VCaP (cell line): ENCODE measurements around the gene PMM1.
A peak's percentile ranks its signal among the peaks of the same experiment; 100 is the strongest.

ENCODE experiments used
- H3K27ac ChIP-seq: fragments of 450-650 bp; 2 replicates; pipeline ENCODE4 v1.5.1; 2017
- TF ChIP-seq, protein P1 (sequence below): fragments of 450-650 bp; conservative IDR thresholded peaks from 2 replicates; pipeline ENCODE4 v1.5.1; 2017; ENCODE audit warnings: mild to moderate bottlenecking, moderate library complexity

The PMM1 gene

DNA sequence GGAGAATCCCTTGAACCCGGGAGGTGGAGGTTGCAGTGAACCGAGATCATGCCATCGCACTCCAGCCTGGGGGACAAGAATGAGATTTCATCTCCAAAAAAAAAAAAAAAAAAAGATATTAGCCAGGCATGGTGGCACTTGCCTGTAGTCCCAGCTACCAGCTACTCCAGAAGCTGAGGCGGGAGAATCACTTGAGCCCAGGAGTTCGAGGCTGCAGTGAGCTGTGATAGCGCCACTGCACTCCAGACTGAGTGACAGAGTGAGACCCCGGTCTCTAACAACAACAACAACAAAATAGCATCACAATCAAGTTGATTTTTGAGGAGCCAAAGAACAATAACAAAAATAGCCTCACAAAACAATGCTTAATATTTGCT lies 2.3 kb downstream of the PMM1 start:
- TF ChIP-seq, protein P1, sequence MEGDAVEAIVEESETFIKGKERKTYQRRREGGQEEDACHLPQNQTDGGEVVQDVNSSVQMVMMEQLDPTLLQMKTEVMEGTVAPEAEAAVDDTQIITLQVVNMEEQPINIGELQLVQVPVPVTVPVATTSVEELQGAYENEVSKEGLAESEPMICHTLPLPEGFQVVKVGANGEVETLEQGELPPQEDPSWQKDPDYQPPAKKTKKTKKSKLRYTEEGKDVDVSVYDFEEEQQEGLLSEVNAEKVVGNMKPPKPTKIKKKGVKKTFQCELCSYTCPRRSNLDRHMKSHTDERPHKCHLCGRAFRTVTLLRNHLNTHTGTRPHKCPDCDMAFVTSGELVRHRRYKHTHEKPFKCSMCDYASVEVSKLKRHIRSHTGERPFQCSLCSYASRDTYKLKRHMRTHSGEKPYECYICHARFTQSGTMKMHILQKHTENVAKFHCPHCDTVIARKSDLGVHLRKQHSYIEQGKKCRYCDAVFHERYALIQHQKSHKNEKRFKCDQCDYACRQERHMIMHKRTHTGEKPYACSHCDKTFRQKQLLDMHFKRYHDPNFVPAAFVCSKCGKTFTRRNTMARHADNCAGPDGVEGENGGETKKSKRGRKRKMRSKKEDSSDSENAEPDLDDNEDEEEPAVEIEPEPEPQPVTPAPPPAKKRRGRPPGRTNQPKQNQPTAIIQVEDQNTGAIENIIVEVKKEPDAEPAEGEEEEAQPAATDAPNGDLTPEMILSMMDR = no peak
- H3K27ac ChIP-seq = peak overlapping the region; percentile 88

DNA sequence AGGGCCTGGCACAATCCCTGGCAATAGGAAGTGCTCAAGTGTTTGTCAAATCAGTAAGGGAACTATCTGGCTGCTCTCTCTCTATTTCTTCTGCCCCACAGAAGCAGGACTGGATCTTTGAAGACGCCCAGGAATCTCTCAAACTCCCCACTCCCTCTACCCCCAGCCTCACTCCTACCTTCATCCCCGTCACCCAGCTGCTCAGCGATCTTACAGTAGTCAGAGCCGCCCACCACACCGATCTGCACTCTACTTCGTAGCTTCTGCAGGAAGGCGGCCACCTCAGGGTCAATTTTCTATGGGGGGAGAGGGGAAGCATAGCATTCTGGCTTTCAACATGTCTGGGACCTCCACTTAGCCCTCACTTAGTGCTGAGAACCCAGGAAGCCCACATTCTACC lies 3.7 kb downstream of the PMM1 start:
- peak overlapping the region; percentile 16; the same call in 1 of the 2 replicates for H3K27ac ChIP-seq

DNA sequence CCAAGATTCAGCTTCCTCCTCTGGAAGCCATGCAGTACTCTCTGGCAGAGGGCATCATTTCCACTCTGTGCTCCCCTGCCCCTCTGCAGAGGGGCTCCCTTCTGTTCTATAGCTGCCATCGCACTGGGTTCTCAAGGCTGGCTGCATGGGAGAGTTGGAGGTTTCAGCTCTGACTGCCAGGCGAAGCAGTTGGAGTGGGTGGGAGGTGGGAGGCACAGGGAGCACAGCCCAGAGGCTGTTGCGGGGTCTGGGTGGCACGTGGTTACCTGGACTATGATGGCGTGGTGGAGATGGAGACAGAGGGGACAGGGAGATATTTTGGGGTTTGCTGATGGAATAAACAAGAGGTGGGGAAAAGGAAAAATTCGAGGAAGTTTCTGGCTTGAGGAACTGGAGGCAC lies 4.8 kb downstream of the PMM1 start:
- TF ChIP-seq, protein P1 = no peak

More for the DNA sequence above, 3.7 kb downstream of the PMM1 start:
- TF ChIP-seq, protein P1 = no peak

DNA sequence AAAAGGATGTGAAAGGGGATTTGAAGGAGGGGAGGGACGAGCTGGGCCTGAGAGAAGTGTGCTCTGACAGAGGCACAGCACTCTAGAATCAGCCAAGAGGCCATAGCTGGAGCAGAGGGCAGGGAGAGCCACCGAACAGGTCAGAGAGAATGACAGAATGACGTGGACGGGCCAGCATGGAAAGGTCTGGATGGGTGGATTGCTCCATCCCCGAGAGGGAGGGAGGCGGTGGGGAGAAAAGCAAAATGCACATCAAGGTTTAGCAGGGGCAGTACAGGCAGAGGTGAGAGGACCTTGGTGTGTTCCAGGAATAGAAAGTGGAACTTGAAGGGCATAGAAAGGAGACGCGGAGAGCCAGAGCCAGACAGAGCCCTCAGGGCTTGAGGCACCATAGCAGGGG lies 6.9 kb downstream of the PMM1 start:
- TF ChIP-seq, protein P1 = no peak
- H3K27ac ChIP-seq = no peak overlapping the region

More for the DNA sequence above, 4.8 kb downstream of the PMM1 start:
- no peak overlapping the region for H3K27ac ChIP-seq

GRCh38 chr22:41579997-41580355 lies 9.7 kb downstream of the PMM1 start:
- H3K27ac ChIP-seq = no peak overlapping the region
- TF ChIP-seq, protein P1 = no peak

DNA sequence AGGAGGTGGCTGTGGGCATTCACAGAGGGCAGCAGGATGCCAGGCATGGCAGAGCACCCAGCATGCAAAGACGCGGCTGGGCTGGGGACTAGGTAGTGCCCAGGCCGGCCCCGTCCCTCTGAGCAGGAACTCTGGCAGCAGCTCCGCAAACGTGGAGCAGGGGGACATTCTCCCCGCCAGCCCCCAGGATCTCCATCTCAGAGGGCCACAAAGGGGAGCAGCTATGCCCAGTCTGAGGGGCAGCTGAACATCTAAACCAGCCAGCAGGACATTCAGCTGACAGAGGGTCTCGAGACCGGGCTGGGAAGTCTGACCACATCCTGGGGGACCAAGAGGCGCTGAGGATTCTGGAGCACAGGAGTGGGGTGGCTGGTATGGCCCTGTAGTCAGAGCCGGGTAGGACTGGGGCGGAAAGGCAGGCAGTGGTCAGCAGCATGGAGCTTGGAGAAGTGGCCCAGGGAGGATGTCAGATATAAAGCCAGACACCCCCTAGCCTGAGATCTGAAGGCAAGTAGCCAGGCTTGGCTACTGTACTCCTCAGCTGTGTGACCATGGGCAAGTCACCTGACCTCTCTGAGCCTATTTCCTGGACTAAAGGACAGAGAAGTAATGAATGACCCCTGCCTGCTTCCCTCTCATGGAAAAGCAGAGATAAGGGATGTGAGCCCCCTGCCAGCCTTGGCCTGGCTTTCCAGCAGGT lies 10.2 kb downstream of the PMM1 start:
- TF ChIP-seq, protein P1 = no peak
- no peak overlapping the region for H3K27ac ChIP-seq

DNA sequence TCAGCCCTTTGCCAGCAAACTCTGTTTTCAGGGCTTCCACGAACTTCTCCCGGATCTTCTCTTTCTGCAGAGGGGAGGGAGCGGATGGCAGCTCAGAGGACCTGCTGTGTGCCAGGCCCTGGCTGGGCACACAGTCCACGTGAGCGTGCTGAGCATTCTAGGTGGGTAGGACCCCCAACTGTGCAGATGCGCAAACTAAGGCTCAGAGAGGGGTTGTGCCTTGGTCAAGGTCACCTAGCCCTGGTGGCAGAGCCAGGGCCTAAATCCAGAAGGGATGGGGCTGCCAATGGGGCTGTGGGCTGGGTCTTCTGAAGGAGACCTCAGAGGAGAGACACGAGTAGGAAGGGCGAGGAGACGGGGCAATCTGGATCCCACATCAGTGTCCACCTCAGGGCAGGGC lies 10.8 kb downstream of the PMM1 start:
- TF ChIP-seq, protein P1 = no peak

More for the DNA sequence above, 10.8 kb downstream of the PMM1 start:
- no peak overlapping the region for H3K27ac ChIP-seq
